ENCODE results near the gene ADGRV1. TPM values are rescaled to one million over a fixed set of nuclear protein-coding genes. Genes with fewer than 3 reads are reported as not detected.

ADGRV1 gene
- 0.14 and 0.89 TPM in 2 replicates for total RNA-seq

GRCh38 chr5:90558344-90559192 is at the start of gene ADGRV1:
Gene ADGRV1, plus strand, starts transcription at chr5:90558797. Its CDS starts 99 bp downstream, at chr5:90558896.

GRCh38 chr5:90529194-90529938 is 29.2 kb upstream of the ADGRV1 start, which contains the start of gene LYSMD3:
Gene LYSMD3, minus strand, starts transcription at chr5:90529584. Its CDS starts 4,295 bp downstream, at chr5:90525289.

Other genes with a start within 250 kb of the ADGRV1 start
- gene CETN3, start 149.0 kb upstream of the ADGRV1 start, total RNA-seq: 16.6 and 20.2 TPM in 2 replicates
- gene MBLAC2, start 84.0 kb upstream of the ADGRV1 start, total RNA-seq: 4.2 and 6.1 TPM in 2 replicates
- 3.0 and 16.3 TPM in 2 replicates for gene POLR3G, start 83.9 kb upstream of the ADGRV1 start, total RNA-seq
- 21.1 and 34.3 TPM in 2 replicates for gene LYSMD3, start 29.2 kb upstream of the ADGRV1 start, total RNA-seq